ENCODE results near the gene SIX2.

DNA sequence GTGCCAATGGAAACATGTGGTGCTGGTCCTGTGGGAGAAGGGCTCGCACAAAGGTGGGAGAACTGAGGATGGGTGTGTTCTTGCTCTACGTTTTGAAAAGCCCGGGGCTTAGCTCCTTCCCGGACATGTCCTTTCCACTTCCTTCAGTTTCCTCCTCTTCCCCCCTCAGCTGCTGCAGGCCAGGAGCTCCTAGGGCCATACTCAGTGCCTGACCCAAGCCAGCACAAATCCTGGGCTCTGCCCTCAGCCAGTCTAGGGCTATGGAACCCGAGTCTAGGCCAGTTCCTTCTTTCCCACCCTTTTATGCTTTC lies 1.4 kb upstream of the SIX2 start:
- TF ChIP-seq POLR2A (IDR thresholded peaks at IDR 0.05; ENCODE audit: low read depth, low read length) (no peak), POLR2AphosphoS5 (IDR thresholded peaks at IDR 0.05; ENCODE audit: low read depth, low read length) (no peak), TAF1 (IDR thresholded peaks at IDR 0.05; ENCODE audit: low read depth, low read length) (no peak), SPI1 (IDR thresholded peaks at IDR 0.05; ENCODE audit: low read depth, low read length) (no peak), POU2F2 (IDR thresholded peaks at IDR 0.05; ENCODE audit: low read depth, low read length) (no peak), PAX5 (IDR thresholded peaks at IDR 0.05; ENCODE audit: insufficient read depth, low read length, severe bottlenecking) (no peak)
